OCI-LY7 (cell line): ENCODE data around the gene TMEM42. TPM values are rescaled to one million over a fixed set of nuclear protein-coding genes. Genes with fewer than 3 reads are reported as not detected.

Experiments
- BruUV-seq: library from RNA; stranded (reverse); fragments of 400-500 nt; replicated peaks from 2 replicates; lab custom pipeline; 2021; lab: Mats Ljungman, UMichigan
- CTCF ChIA-PET: fragments of 300-600 bp; sonication (Branson Sonifier 250); formaldehyde crosslinking; loops from one replicate; lab custom pipeline; 2022; ENCODE audit warnings: antibody characterized with exemption; ENCODE audit not compliant: unreplicated experiment; lab: Charles Lee
- POLR2A ChIA-PET: fragments of 300-600 bp; sonication (Branson Sonifier 250); formaldehyde crosslinking; loops from one replicate; lab custom pipeline; 2022; ENCODE audit warnings: antibody characterized with exemption; lab: Charles Lee
- DNase-seq: peaks from one replicate; pipeline ENCODE4 v3.0.0-alpha.2; 2015; ENCODE audit warnings: low spot score
- H2AFZ ChIP-seq: fragments of 200-600 bp; sonication (generic), shearing (Covaris generic); 2 replicates; pipeline ENCODE4 v1.6.1; 2014; ENCODE audit warnings: mild to moderate bottlenecking, antibody characterized with exemption, low read length, moderate library complexity
- H3K27ac ChIP-seq: fragments of 200-600 bp; sonication (generic); 2 replicates; pipeline ENCODE4 v1.5.1; 2014; ENCODE audit warnings: mixed run types, low read depth, mild to moderate bottlenecking, moderate library complexity, low read length, inconsistent platforms; ENCODE audit not compliant: poor library complexity, severe bottlenecking
- H3K36me3 ChIP-seq: fragments of 200-600 bp; sonication (generic); 2 replicates; pipeline ENCODE4 v1.6.1; 2014; ENCODE audit warnings: mild to moderate bottlenecking, antibody characterized with exemption, low read length, moderate library complexity, mixed read lengths; ENCODE audit not compliant: insufficient read depth
- H3K4me1 ChIP-seq: fragments of 200-600 bp; sonication (generic); 2 replicates; pipeline ENCODE4 v1.5.1; 2014; ENCODE audit warnings: mild to moderate bottlenecking, low read length; ENCODE audit not compliant: insufficient read depth, poor library complexity, severe bottlenecking
- H3K4me2 ChIP-seq: fragments of 200-600 bp; sonication (generic); 2 replicates; pipeline ENCODE4 v1.6.1; 2014; ENCODE audit warnings: mild to moderate bottlenecking, low read length
- H3K4me3 ChIP-seq: fragments of 200-600 bp; sonication (generic); 2 replicates; pipeline ENCODE4 v1.5.1; 2014; ENCODE audit warnings: mild to moderate bottlenecking, low read depth, low read length; ENCODE audit not compliant: poor library complexity, severe bottlenecking
- H3K79me2 ChIP-seq: fragments of 200-600 bp; sonication (generic); 2 replicates; pipeline ENCODE4 v1.6.1; 2016; ENCODE audit warnings: low read depth, mild to moderate bottlenecking, low read length, moderate library complexity, mixed read lengths; ENCODE audit not compliant: insufficient read depth
- H3K9me2 ChIP-seq: fragments of 200-600 bp; sonication (generic); 2 replicates; pipeline ENCODE4 v1.6.1; 2016; ENCODE audit warnings: mild to moderate bottlenecking, low read length, mixed read lengths; ENCODE audit not compliant: insufficient read depth
- H3K9me3 ChIP-seq: fragments of 200-600 bp; sonication (generic); 2 replicates; pipeline ENCODE4 v1.6.1; 2014; ENCODE audit warnings: mild to moderate bottlenecking, mixed run types, low read length, mixed read lengths
- H4K20me1 ChIP-seq: fragments of 200-600 bp; sonication (generic); 2 replicates; pipeline ENCODE4 v1.6.1; 2014; ENCODE audit warnings: mild to moderate bottlenecking, antibody characterized with exemption, low read length, moderate library complexity, mixed read lengths; ENCODE audit not compliant: insufficient read depth
- CTCF ChIP-seq: fragments of 200-600 bp; sonication (generic); conservative IDR thresholded peaks from 2 replicates; pipeline ENCODE4 v1.5.1; 2014; ENCODE audit warnings: mild to moderate bottlenecking, antibody characterized with exemption, low read length, moderate library complexity, mixed read lengths
- EZH2phosphoT487 ChIP-seq: fragments of 200-600 bp; sonication (generic); IDR thresholded peaks from 2 replicates; pipeline ENCODE4 v1.6.1; 2018; ENCODE audit warnings: low read depth, borderline replicate concordance, mild to moderate bottlenecking, mixed run types, antibody characterized with exemption, low read length, moderate library complexity, mixed read lengths
- intact Hi-C: fragments of 100-400 bp; cut with micrococcal nuclease; formaldehyde crosslinking; loops from one replicate; pipeline ENCODE4 v1.10.0; 2022; ENCODE audit not compliant: unreplicated experiment
- total RNA-seq, 2 experiments: library from RNA; depleted of rRNA in 1 of 2; stranded (reverse); fragments of >200 nt in 1 of 2; shearing (Covaris generic) in 1 of 2; gene quantifications; 2 replicates each; pipeline ENCODE4 v1.2.3, GENCODE V29; 2014 to 2022

TMEM42 gene
- total RNA-seq, 2 experiments from 2014 or later: 19.3 to 21.2 TPM

DNA sequence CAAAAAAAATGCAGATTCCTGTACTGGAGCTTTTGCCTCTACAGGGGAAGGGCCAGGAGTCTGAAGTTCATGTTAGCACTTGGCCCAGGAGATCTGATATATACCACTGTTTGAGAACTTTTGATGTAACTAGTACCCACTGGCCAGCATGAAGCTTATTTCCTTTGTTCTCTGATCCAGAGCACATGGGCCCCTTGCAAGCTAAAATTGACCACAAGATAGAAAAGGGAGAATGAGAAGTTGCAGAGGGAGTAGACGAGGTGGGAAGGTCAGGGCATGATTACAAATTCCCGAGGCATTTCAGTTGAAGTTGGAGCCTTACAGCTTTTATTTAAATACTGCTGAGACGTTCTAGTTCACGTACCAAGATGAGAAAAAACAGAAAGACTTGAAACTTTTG lies 40.9 kb downstream of the TMEM42 start:
- H3K9me2 ChIP-seq: no peaks in the 10 kb centered on the region
- no peaks in the 10 kb centered on the region for H3K79me2 ChIP-seq
- ChIA-PET CTCF (no interaction called here), POLR2A (no interaction called here)
- TF ChIP-seq EZH2phosphoT487: no peak
- TF ChIP-seq CTCF: no peak
- no peak overlapping the region for H3K4me3 ChIP-seq
- intact Hi-C loops: no loop called here
- H3K9me3 ChIP-seq: no peaks in the 10 kb centered on the region
- no peak for DNase-seq
- H3K4me2 ChIP-seq: no peak overlapping the region
- no peak overlapping the region for H3K27ac ChIP-seq
- H2AFZ ChIP-seq: no peak overlapping the region
- no peaks in the 10 kb centered on the region for H3K4me1 ChIP-seq
- no peaks in the 10 kb centered on the region for H4K20me1 ChIP-seq
- H3K36me3 ChIP-seq: no peaks in the 10 kb centered on the region
- no TSS peak for BruUV-seq

DNA sequence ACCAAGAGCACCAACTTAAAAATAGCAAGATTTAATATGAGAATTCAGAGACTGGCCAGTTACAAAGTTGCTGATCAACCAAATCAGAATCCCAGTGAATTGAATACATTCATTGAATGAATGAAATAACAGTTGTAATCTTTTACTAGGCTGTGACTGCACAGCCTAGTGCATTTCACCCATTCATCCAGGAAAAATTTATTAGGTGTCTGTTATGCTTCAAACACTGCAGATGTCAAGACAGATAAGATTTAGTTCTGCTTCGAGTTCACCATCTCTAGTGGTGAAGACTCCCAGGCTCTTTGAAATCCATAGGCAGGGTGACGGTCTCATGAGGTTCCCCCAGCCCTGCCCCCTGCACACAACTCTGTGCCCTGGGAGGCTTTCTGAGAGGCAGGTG lies 41.6 kb downstream of the TMEM42 start:
- intact Hi-C loops: no loop called here
- Histone ChIP-seq H3K4me3 (no peak overlapping the region), H3K4me2 (no peak overlapping the region), H3K79me2 (no peaks in the 10 kb centered on the region), H3K9me2 (no peaks in the 10 kb centered on the region), H3K27ac (no peak overlapping the region), H2AFZ (no peak overlapping the region), H3K36me3 (no peaks in the 10 kb centered on the region), H3K4me1 (no peaks in the 10 kb centered on the region), H3K9me3 (no peaks in the 10 kb centered on the region), H4K20me1 (no peaks in the 10 kb centered on the region)
- TF ChIP-seq CTCF (no peak), EZH2phosphoT487 (no peak)
- BruUV-seq: no TSS peak
- CTCF ChIA-PET: no interaction called here
- DNase-seq: no peak
- POLR2A ChIA-PET: no interaction called here

DNA sequence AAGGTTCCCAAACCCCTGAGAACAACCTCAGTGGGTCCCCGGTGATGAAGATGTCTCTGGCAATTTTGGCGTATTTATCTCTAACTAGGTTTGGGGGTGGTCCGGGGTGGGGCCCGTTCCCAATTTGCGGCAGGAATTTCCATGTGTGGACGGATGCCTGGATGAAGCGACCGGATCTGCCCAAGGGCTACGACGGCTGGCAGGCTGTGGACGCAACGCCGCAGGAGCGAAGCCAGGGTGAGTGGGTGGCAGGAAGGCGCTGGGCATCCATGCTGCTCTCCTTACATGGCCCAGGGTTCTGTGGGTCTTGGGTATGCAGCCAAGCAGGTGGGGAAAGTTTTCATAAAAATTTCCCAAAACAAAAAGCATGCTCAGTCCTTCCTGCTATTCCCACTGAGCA lies 42.0 kb downstream of the TMEM42 start:
- BruUV-seq: no TSS peak
- H3K4me3 ChIP-seq: no peak overlapping the region
- no peaks in the 10 kb centered on the region for H3K9me3 ChIP-seq
- no peak overlapping the region for H2AFZ ChIP-seq
- no peaks in the 10 kb centered on the region for H4K20me1 ChIP-seq
- no peaks in the 10 kb centered on the region for H3K9me2 ChIP-seq
- intact Hi-C loops: no loop called here
- POLR2A ChIA-PET: no interaction called here
- H3K79me2 ChIP-seq: no peaks in the 10 kb centered on the region
- H3K27ac ChIP-seq: no peak overlapping the region
- CTCF ChIA-PET: no interaction called here
- no peak for DNase-seq
- H3K4me1 ChIP-seq: no peaks in the 10 kb centered on the region
- TF ChIP-seq EZH2phosphoT487: no peak
- no peak for TF ChIP-seq CTCF
- H3K4me2 ChIP-seq: no peak overlapping the region
- no peaks in the 10 kb centered on the region for H3K36me3 ChIP-seq
